ENCODE data around the gene TMEM143. TPM values are rescaled to one million over a fixed set of nuclear protein-coding genes. Genes with fewer than 3 reads are reported as not detected.

The TMEM143 gene
- total RNA-seq, 3 donors from 2014 or later (not counting 1 experiment from before 2014, with no cell fraction given): 10.2 to 12.3 (median 11.1) TPM

GRCh38 chr19:48344892-48345291 is 18.8 kb downstream of the TMEM143 start:
- no peaks in the 10 kb centered on the region for H3K4me1 ChIP-seq (ENCODE audit: control insufficient read depth, insufficient read depth, low read length)
- TF ChIP-seq CTCF (IDR thresholded peaks at IDR 0.05): no peak
- ATAC-seq: no peak
- Mint-ChIP-seq H3K9me3 (no peaks in the 10 kb centered on the region), H3K36me3 (no peaks in the 10 kb centered on the region), H3K4me1 (no peaks in the 10 kb centered on the region), H3K27me3 (ENCODE audit: low read depth in 2 of 2) (no peaks in the 10 kb centered on the region), H3K27ac (no peak overlapping the region), H3K4me3 (no peak overlapping the region)
- H3K4me3 ChIP-seq (ENCODE audit: low read length): no peak overlapping the region
- DNase-seq: no peak
- 91% methylated on average over 6 of the region's 6 CpGs for WGBS (ENCODE audit: insufficient coverage)
- H3K36me3 ChIP-seq (ENCODE audit: control insufficient read depth, insufficient read depth, low read length): peaks cover 3% of the 10 kb centered on the region
- intact Hi-C loops (cut with micrococcal nuclease): no loop called here
- no peak overlapping the region for H3K27ac ChIP-seq (ENCODE audit: low read length)
- no peaks in the 10 kb centered on the region for H3K27me3 ChIP-seq (ENCODE audit: control insufficient read depth, insufficient read depth, low read length)
- H3K9me3 ChIP-seq (ENCODE audit: control insufficient read depth, insufficient read depth, low read length): no peaks in the 10 kb centered on the region

- DNase-seq: no peak
- H3K9me3 Mint-ChIP-seq: no peaks in the 10 kb centered on the region
- no peak for ATAC-seq
- H3K27me3 Mint-ChIP-seq (ENCODE audit: low read depth in 2 of 2): no peaks in the 10 kb centered on the region
- Histone ChIP-seq H3K4me1 (ENCODE audit: control insufficient read depth, insufficient read depth, low read length) (no peaks in the 10 kb centered on the region), H3K27ac (ENCODE audit: low read length) (no peak overlapping the region), H3K9me3 (ENCODE audit: control insufficient read depth, insufficient read depth, low read length) (no peaks in the 10 kb centered on the region), H3K4me3 (ENCODE audit: low read length) (no peak overlapping the region), H3K27me3 (ENCODE audit: control insufficient read depth, insufficient read depth, low read length) (no peaks in the 10 kb centered on the region), H3K36me3 (ENCODE audit: control insufficient read depth, insufficient read depth, low read length) (peaks cover 3% of the 10 kb centered on the region)
- TF ChIP-seq CTCF (IDR thresholded peaks at IDR 0.05): no peak
- H3K4me3 Mint-ChIP-seq: no peak overlapping the region
- WGBS (ENCODE audit: insufficient coverage): 94% methylated on average over 23 of the region's 23 CpGs
- H3K4me1 Mint-ChIP-seq: no peaks in the 10 kb centered on the region
- no peak overlapping the region for H3K27ac Mint-ChIP-seq
- intact Hi-C loops (cut with micrococcal nuclease): no loop called here
- H3K36me3 Mint-ChIP-seq: no peaks in the 10 kb centered on the region
Observed at GRCh38 chr19:48342841-48343540, 20.7 kb downstream of the TMEM143 start.

- Histone ChIP-seq H3K4me1 (ENCODE audit: control insufficient read depth, insufficient read depth, low read length) (no peaks in the 10 kb centered on the region), H3K27me3 (ENCODE audit: control insufficient read depth, insufficient read depth, low read length) (no peaks in the 10 kb centered on the region), H3K9me3 (ENCODE audit: control insufficient read depth, insufficient read depth, low read length) (no peaks in the 10 kb centered on the region), H3K27ac (ENCODE audit: low read length) (no peak overlapping the region), H3K36me3 (ENCODE audit: control insufficient read depth, insufficient read depth, low read length) (peaks cover 3% of the 10 kb centered on the region), H3K4me3 (ENCODE audit: low read length) (no peak overlapping the region)
- Mint-ChIP-seq H3K9me3 (no peaks in the 10 kb centered on the region), H3K36me3 (no peaks in the 10 kb centered on the region), H3K4me3 (no peak overlapping the region), H3K4me1 (no peaks in the 10 kb centered on the region), H3K27ac (no peak overlapping the region), H3K27me3 (ENCODE audit: low read depth in 2 of 2) (no peaks in the 10 kb centered on the region)
- DNase-seq (no peak), ATAC-seq (no peak)
- 92% methylated on average over 20 of the region's 20 CpGs for WGBS (ENCODE audit: insufficient coverage)
- intact Hi-C loops (cut with micrococcal nuclease): no loop called here
- TF ChIP-seq CTCF (IDR thresholded peaks at IDR 0.05): no peak
Observed at GRCh38 chr19:48342414-48342738, 21.4 kb downstream of the TMEM143 start.
